IMR-90 (cell line): ENCODE measurements around the gene ACP4. TPM values are rescaled to one million over a fixed set of nuclear protein-coding genes. Genes with fewer than 3 reads are reported as not detected.

Source experiments
- ATAC-seq: fragments of 200-7000 bp; cut with Tn5 transposase; 2 replicates; pipeline ENCODE4 v1.9.1; 2020; ENCODE audit warnings: low read depth, mild to moderate bottlenecking, moderate library complexity
- BruUV-seq: library from RNA; stranded (reverse); fragments of 400-500 nt; replicated peaks from 2 replicates; lab custom pipeline; 2021; lab: Mats Ljungman, UMichigan
- CTCF ChIA-PET: fragments of 300-600 bp; formaldehyde crosslinking; extraction: SDS; loops from one replicate; lab custom pipeline; 2021; ENCODE audit warnings: antibody characterized with exemption; lab: Yijun Ruan, JAX
- POLR2A ChIA-PET: fragments of 300-600 bp; sonication (Branson Sonifier 250); formaldehyde crosslinking; loops from one replicate; lab custom pipeline; 2022; ENCODE audit warnings: antibody characterized with exemption; ENCODE audit not compliant: unreplicated experiment; lab: Charles Lee
- DNase-seq: peaks from one replicate; pipeline ENCODE4 v3.0.0; 2013
- H2AFZ ChIP-seq: replicated peaks from 2 replicates; pipeline ENCODE3; 2013; ENCODE audit warnings: low read length, mild to moderate bottlenecking; ENCODE audit not compliant: poor library complexity
- H2AK5ac ChIP-seq: 2 replicates; pipeline ENCODE4 v1.6.1; 2013; ENCODE audit warnings: low read depth, low read length, inconsistent platforms
- H2AK9ac ChIP-seq: replicated peaks from 2 replicates; pipeline ENCODE3; 2013; ENCODE audit warnings: mild to moderate bottlenecking, low read depth, low read length, moderate library complexity; ENCODE audit not compliant: poor library complexity
- H2BK120ac ChIP-seq: 2 replicates; pipeline ENCODE4 v1.6.1; 2013; ENCODE audit warnings: low read depth, low read length, inconsistent platforms
- H2BK15ac ChIP-seq: 3 replicates; pipeline ENCODE4 v1.6.1; 2013; ENCODE audit warnings: low read depth, low read length, inconsistent platforms
- H2BK20ac ChIP-seq: 2 replicates; pipeline ENCODE4 v1.6.1; 2013; ENCODE audit warnings: low read depth, mild to moderate bottlenecking, inconsistent platforms, low read length, moderate library complexity
- H2BK5ac ChIP-seq: 2 replicates; pipeline ENCODE4 v1.6.1; 2013; ENCODE audit warnings: mild to moderate bottlenecking, low read depth, low read length, inconsistent platforms; ENCODE audit not compliant: poor library complexity, severe bottlenecking
- H3K14ac ChIP-seq: replicated peaks from 2 replicates; pipeline ENCODE4 v1.6.1; 2013; ENCODE audit warnings: low read depth, low read length, inconsistent platforms
- H3K18ac ChIP-seq: 2 replicates; pipeline ENCODE4 v1.6.1; 2013; ENCODE audit warnings: low read depth, low read length, control low read depth
- H3K23ac ChIP-seq: 2 replicates; pipeline ENCODE4 v1.6.1; 2013; ENCODE audit warnings: low read depth, low read length, inconsistent platforms
- H3K27ac ChIP-seq: 2 replicates; pipeline ENCODE4 v1.5.1; 2013; ENCODE audit warnings: mild to moderate bottlenecking, control low read depth, low read length; ENCODE audit not compliant: insufficient read depth
- H3K27me3 ChIP-seq: 2 replicates; pipeline ENCODE4 v1.6.1; 2013; ENCODE audit warnings: low read length; ENCODE audit not compliant: control insufficient read depth, insufficient read depth
- H3K36me3 ChIP-seq: 2 replicates; pipeline ENCODE4 v1.6.1; 2013; ENCODE audit warnings: low read length, mixed read lengths; ENCODE audit not compliant: control insufficient read depth, insufficient read depth
- H3K4ac ChIP-seq: 2 replicates; pipeline ENCODE4 v1.6.1; 2013; ENCODE audit warnings: low read depth, low read length, inconsistent platforms
- H3K4me1 ChIP-seq: 2 replicates; pipeline ENCODE4 v1.6.1; 2013; ENCODE audit warnings: low read length, mixed read lengths; ENCODE audit not compliant: control insufficient read depth, insufficient read depth
- H3K4me2 ChIP-seq: 2 replicates; pipeline ENCODE4 v1.6.1; 2013; ENCODE audit warnings: low read depth, mild to moderate bottlenecking, control low read depth, low read length, moderate library complexity
- H3K4me3 ChIP-seq: 2 replicates; pipeline ENCODE4 v1.5.1; 2013; ENCODE audit warnings: low read depth, mild to moderate bottlenecking, control low read depth, low read length, moderate library complexity; ENCODE audit not compliant: insufficient read depth
- H3K56ac ChIP-seq: 2 replicates; pipeline ENCODE4 v1.6.1; 2013; ENCODE audit warnings: low read length, inconsistent platforms; ENCODE audit not compliant: insufficient read depth; ENCODE audit errors: extremely low read depth
- H3K79me1 ChIP-seq, 2 experiments: 2 replicates each; pipeline ENCODE4 v1.6.1; 2013; ENCODE audit warnings: low read length in 2 of 2, inconsistent platforms in 1 of 2, low read depth in 1 of 2
- H3K9ac ChIP-seq: 2 replicates; pipeline ENCODE4 v1.6.1; 2013; ENCODE audit warnings: low read depth, low read length, control low read depth
- H3K9me1 ChIP-seq: 2 replicates; pipeline ENCODE4 v1.6.1; 2013; ENCODE audit warnings: low read length, inconsistent platforms; ENCODE audit not compliant: insufficient read depth
- H3K9me3 ChIP-seq: 2 replicates; pipeline ENCODE4 v1.6.1; 2013; ENCODE audit warnings: low read length; ENCODE audit not compliant: control insufficient read depth, insufficient read depth
- H4K20me1 ChIP-seq: 2 replicates; pipeline ENCODE4 v1.6.1; 2013; ENCODE audit warnings: low read length, inconsistent platforms; ENCODE audit not compliant: insufficient read depth
- H4K5ac ChIP-seq: 2 replicates; pipeline ENCODE4 v1.6.1; 2013; ENCODE audit warnings: mild to moderate bottlenecking, low read depth, low read length, control low read depth
- H4K8ac ChIP-seq, 2 experiments: 2 replicates each; pipeline ENCODE4 v1.6.1; 2013; ENCODE audit warnings: low read depth in 2 of 2, low read length in 2 of 2, control low read depth in 1 of 2, inconsistent platforms in 1 of 2
- H4K91ac ChIP-seq: 2 replicates; pipeline ENCODE4 v1.6.1; 2013; ENCODE audit warnings: low read depth, low read length, inconsistent platforms; ENCODE audit not compliant: insufficient read depth
- BHLHE40 ChIP-seq: fragments of 150-350 bp; IDR thresholded peaks from 2 replicates; pipeline ENCODE4 v1.6.1; 2016; ENCODE audit warnings: mild to moderate bottlenecking, low read depth, low read length
- CEBPB ChIP-seq: IDR thresholded peaks from 2 replicates; pipeline ENCODE4 v1.6.1; 2012; ENCODE audit warnings: low read depth, low read length, improper control_type of control experiment
- CHD1 ChIP-seq: IDR thresholded peaks from 2 replicates; pipeline ENCODE4 v1.6.1; 2012; ENCODE audit warnings: low read depth, low read length, improper control_type of control experiment
- FOS ChIP-seq: fragments of 150-350 bp; IDR thresholded peaks from 2 replicates; pipeline ENCODE4 v1.6.1; 2016; ENCODE audit warnings: low read depth, low read length
- MAFK ChIP-seq: IDR thresholded peaks from 2 replicates; pipeline ENCODE4 v1.6.1; 2012; ENCODE audit warnings: low read depth, low read length, improper control_type of control experiment
- MAZ ChIP-seq: IDR thresholded peaks from 2 replicates; pipeline ENCODE4 v1.6.1; 2012; ENCODE audit warnings: low read depth, mild to moderate bottlenecking, low read length, improper control_type of control experiment, moderate library complexity, borderline replicate concordance
- MXI1 ChIP-seq: IDR thresholded peaks from 2 replicates; pipeline ENCODE4 v1.6.1; 2012; ENCODE audit warnings: low read depth, mild to moderate bottlenecking, low read length, moderate library complexity, borderline replicate concordance
- NFE2L2 ChIP-seq: fragments of 150-350 bp; IDR thresholded peaks from 2 replicates; pipeline ENCODE4 v1.6.1; 2016; ENCODE audit warnings: low read depth, mild to moderate bottlenecking, low read length
- POLR2A ChIP-seq: IDR thresholded peaks from 2 replicates; pipeline ENCODE4 v1.6.1; 2012; ENCODE audit warnings: mild to moderate bottlenecking, low read depth, low read length
- RAD21 ChIP-seq: IDR thresholded peaks from 2 replicates; pipeline ENCODE4 v1.6.1; 2012; ENCODE audit warnings: low read length, improper control_type of control experiment
- RCOR1 ChIP-seq: IDR thresholded peaks from 2 replicates; pipeline ENCODE4 v1.6.1; 2012; ENCODE audit warnings: mild to moderate bottlenecking, low read length, improper control_type of control experiment; ENCODE audit not compliant: insufficient replicate concordance
- RFX5 ChIP-seq: IDR thresholded peaks from 2 replicates; pipeline ENCODE4 v1.8.0; 2012; ENCODE audit warnings: low read depth, mild to moderate bottlenecking, low read length, moderate library complexity
- SMC3 ChIP-seq: fragments of 150-350 bp; IDR thresholded peaks from 2 replicates; pipeline ENCODE4 v1.6.1; 2016; ENCODE audit warnings: low read depth, mild to moderate bottlenecking, antibody characterized with exemption, low read length, moderate library complexity
- WGBS, 2 experiments: methylation state at CpG; one replicate each; pipeline versions ENCODE4 v1.1.5 to v1.1.7; 2013; ENCODE audit warnings: missing lambda C conversion rate in 2 of 2; ENCODE audit not compliant: insufficient read length in 1 of 2; ENCODE audit errors: extremely low coverage in 2 of 2; 5-methylcytosine and 5-hydroxymethylcytosine counted together
- dilution Hi-C: fragments of 300-500 bp; cut with HindIII; formaldehyde crosslinking; loops from one replicate; pipeline ENCODE4 v1.14.3; 2018; ENCODE audit warnings: low sequenced_read_pairs; ENCODE audit not compliant: unreplicated experiment
- in situ Hi-C: fragments of 300-500 bp; cut with MboI; formaldehyde crosslinking; loops from 3 replicates; pipeline ENCODE4 v1.14.3; 2019; ENCODE audit warnings: low sequenced_read_pairs, inconsistent platforms, mixed read lengths
- intact Hi-C: fragments of 100-400 bp; cut with micrococcal nuclease; formaldehyde crosslinking; loops from 2 replicates; pipeline ENCODE4 v1.10.0; 2022
- polyA plus RNA-seq, 3 experiments: library from polyadenylated mRNA; depleted of rRNA; stranded (reverse); fragments of >200 nt; gene quantifications; 2 replicates each; pipeline ENCODE4 v1.2.3, GENCODE V29; 2012; ENCODE audit warnings: low replicate concordance in 1 of 3
- total RNA-seq: library from RNA; depleted of rRNA; stranded (reverse); fragments of >200 nt; gene quantifications from 2 replicates; pipeline ENCODE4 v1.2.3, GENCODE V29; 2012
- TF ChIP-seq, protein P1 (sequence below): fragments of 150-350 bp; IDR thresholded peaks from 2 replicates; pipeline ENCODE4 v1.6.1; 2017; ENCODE audit warnings: mild to moderate bottlenecking, antibody characterized with exemption, low read length, low read depth
- TF ChIP-seq, protein P2 (sequence below): fragments of 150-350 bp; IDR thresholded peaks from 2 replicates; pipeline ENCODE4 v1.6.1; 2016; ENCODE audit warnings: low read depth, mild to moderate bottlenecking, low read length, moderate library complexity, borderline replicate concordance
- TF ChIP-seq, protein P3 (sequence below): conservative IDR thresholded peaks from 2 replicates; pipeline ENCODE4 v1.5.1; 2012; ENCODE audit warnings: mild to moderate bottlenecking, low read depth, low read length, improper control_type of control experiment

Gene ACP4
- total and polyA plus RNA-seq, 2 of the 4 experiments (the other 2 are of a cell fraction), result not detected

- no peak overlapping the region for H3K23ac ChIP-seq
- H3K18ac ChIP-seq, result no peak overlapping the region
- no peaks in the 10 kb centered on the region for H3K79me1 ChIP-seq
- no peaks in the 10 kb centered on the region for H3K9me3 ChIP-seq
- H3K4me2 ChIP-seq, result no peak overlapping the region
- no peak overlapping the region for H3K56ac ChIP-seq
- H2AFZ ChIP-seq, result no peak overlapping the region
- WGBS, 2 experiments, result 79% methylated on average over 23 of the region's 47 CpGs; no CpG with 5 or more reads in 1 of the 2 experiments
- no peak overlapping the region for H4K8ac ChIP-seq
- DNase-seq, result no peak
- peaks cover 3% of the 10 kb centered on the region; the same call in 1 of the 2 replicates for H3K36me3 ChIP-seq
- CTCF ChIA-PET, result no interaction called here
- peaks cover 29% of the 10 kb centered on the region for H4K20me1 ChIP-seq
- H2BK5ac ChIP-seq, result no peak overlapping the region
- no peak overlapping the region for H3K9ac ChIP-seq
- no peak overlapping the region for H3K14ac ChIP-seq
- H2BK20ac ChIP-seq, result no peak overlapping the region
- H2BK120ac ChIP-seq, result no peak overlapping the region
- intact Hi-C loops, result no loop called here
- no peak overlapping the region for H4K91ac ChIP-seq
- H3K4me1 ChIP-seq, result no peaks in the 10 kb centered on the region
- no peak overlapping the region for H2AK5ac ChIP-seq
- peaks cover 3% of the 10 kb centered on the region for H3K9me1 ChIP-seq
- in situ Hi-C loops, result no loop called here
- H3K27ac ChIP-seq, result no peak overlapping the region
- H3K4me3 ChIP-seq, result no peak overlapping the region
- H2BK15ac ChIP-seq, result no peak overlapping the region
- H4K5ac ChIP-seq, result no peak overlapping the region
- no TSS peak for BruUV-seq
- POLR2A ChIA-PET, result no interaction called here
- no peak overlapping the region for H3K4ac ChIP-seq
- TF ChIP-seq CEBPB, result no peak
- TF ChIP-seq CHD1, result no peak
- TF ChIP-seq SMC3, result no peak
- TF ChIP-seq, protein P1, sequence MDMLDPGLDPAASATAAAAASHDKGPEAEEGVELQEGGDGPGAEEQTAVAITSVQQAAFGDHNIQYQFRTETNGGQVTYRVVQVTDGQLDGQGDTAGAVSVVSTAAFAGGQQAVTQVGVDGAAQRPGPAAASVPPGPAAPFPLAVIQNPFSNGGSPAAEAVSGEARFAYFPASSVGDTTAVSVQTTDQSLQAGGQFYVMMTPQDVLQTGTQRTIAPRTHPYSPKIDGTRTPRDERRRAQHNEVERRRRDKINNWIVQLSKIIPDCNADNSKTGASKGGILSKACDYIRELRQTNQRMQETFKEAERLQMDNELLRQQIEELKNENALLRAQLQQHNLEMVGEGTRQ, result no peak
- TF ChIP-seq MXI1, result no peak
- no peak for TF ChIP-seq FOS
- no peak for TF ChIP-seq RCOR1
- TF ChIP-seq MAZ, result no peak
- no peak for TF ChIP-seq NFE2L2
- TF ChIP-seq, protein P2, sequence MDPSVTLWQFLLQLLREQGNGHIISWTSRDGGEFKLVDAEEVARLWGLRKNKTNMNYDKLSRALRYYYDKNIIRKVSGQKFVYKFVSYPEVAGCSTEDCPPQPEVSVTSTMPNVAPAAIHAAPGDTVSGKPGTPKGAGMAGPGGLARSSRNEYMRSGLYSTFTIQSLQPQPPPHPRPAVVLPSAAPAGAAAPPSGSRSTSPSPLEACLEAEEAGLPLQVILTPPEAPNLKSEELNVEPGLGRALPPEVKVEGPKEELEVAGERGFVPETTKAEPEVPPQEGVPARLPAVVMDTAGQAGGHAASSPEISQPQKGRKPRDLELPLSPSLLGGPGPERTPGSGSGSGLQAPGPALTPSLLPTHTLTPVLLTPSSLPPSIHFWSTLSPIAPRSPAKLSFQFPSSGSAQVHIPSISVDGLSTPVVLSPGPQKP, result no peak
- TF ChIP-seq POLR2A, result no peak
- TF ChIP-seq, protein P3, sequence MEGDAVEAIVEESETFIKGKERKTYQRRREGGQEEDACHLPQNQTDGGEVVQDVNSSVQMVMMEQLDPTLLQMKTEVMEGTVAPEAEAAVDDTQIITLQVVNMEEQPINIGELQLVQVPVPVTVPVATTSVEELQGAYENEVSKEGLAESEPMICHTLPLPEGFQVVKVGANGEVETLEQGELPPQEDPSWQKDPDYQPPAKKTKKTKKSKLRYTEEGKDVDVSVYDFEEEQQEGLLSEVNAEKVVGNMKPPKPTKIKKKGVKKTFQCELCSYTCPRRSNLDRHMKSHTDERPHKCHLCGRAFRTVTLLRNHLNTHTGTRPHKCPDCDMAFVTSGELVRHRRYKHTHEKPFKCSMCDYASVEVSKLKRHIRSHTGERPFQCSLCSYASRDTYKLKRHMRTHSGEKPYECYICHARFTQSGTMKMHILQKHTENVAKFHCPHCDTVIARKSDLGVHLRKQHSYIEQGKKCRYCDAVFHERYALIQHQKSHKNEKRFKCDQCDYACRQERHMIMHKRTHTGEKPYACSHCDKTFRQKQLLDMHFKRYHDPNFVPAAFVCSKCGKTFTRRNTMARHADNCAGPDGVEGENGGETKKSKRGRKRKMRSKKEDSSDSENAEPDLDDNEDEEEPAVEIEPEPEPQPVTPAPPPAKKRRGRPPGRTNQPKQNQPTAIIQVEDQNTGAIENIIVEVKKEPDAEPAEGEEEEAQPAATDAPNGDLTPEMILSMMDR, result no peak
- no peak for TF ChIP-seq RAD21
- TF ChIP-seq RFX5, result no peak
- no peak for TF ChIP-seq BHLHE40
- TF ChIP-seq MAFK, result no peak
- no peaks in the 10 kb centered on the region for H3K27me3 ChIP-seq
- no peak for ATAC-seq
- H2AK9ac ChIP-seq, result no peak overlapping the region
- dilution Hi-C loops, result no loop called here
These were observed 1.5 kb downstream of the ACP4 start for GRCh38 chr19:50791594-50792271.
